Neutrophil (primary cell): ENCODE results near the gene ADAMTS2.
"Not testable (repeated sequence)": the region's sequence is repeated elsewhere in the genome, so short reads cannot be mapped to it uniquely, and the experiment has no call there.

Experiments
- H3K27ac ChIP-seq: fragments of 200-600 bp; sonication (generic); 2 replicates; pipeline ENCODE4 v1.5.1; 2016; ENCODE audit warnings: mild to moderate bottlenecking, moderate library complexity
- H3K27me3 ChIP-seq: fragments of 200-600 bp; sonication (generic); 2 replicates; pipeline ENCODE4 v1.6.0; 2016; ENCODE audit warnings: mild to moderate bottlenecking
- H3K36me3 ChIP-seq: fragments of 200-600 bp; sonication (generic); 2 replicates; pipeline ENCODE4 v1.5.1; 2017
- H3K4me1 ChIP-seq, 2 experiments: fragments of 200-600 bp in 1 of 2; sonication (generic) in 1 of 2; 1 replicate in 1 of 2; 2 replicates in 1 of 2; pipeline versions ENCODE4 v1.5.1 to v1.6.1; 2013 to 2016; ENCODE audit warnings: low read depth in 1 of 2, low read length in 1 of 2, mild to moderate bottlenecking in 1 of 2, moderate library complexity in 1 of 2; ENCODE audit not compliant: control insufficient read depth in 1 of 2, insufficient read depth in 1 of 2
- H3K4me3 ChIP-seq, 2 experiments: fragments of 200-600 bp in 1 of 2; sonication (generic) in 1 of 2; 1 replicate in 1 of 2; 2 replicates in 1 of 2; pipeline ENCODE4 v1.5.1; 2013 to 2016; ENCODE audit warnings: low read depth in 1 of 2, low read length in 1 of 2, mild to moderate bottlenecking in 1 of 2, moderate library complexity in 1 of 2
- H3K9me3 ChIP-seq: fragments of 200-600 bp; sonication (generic); 2 replicates; pipeline ENCODE4 v1.5.1; 2016
- CTCF ChIP-seq: fragments of 200-600 bp; sonication (generic); IDR thresholded peaks from 2 replicates; pipeline ENCODE4 v1.5.1; 2016; ENCODE audit warnings: antibody characterized with exemption

The ADAMTS2 gene

DNA sequence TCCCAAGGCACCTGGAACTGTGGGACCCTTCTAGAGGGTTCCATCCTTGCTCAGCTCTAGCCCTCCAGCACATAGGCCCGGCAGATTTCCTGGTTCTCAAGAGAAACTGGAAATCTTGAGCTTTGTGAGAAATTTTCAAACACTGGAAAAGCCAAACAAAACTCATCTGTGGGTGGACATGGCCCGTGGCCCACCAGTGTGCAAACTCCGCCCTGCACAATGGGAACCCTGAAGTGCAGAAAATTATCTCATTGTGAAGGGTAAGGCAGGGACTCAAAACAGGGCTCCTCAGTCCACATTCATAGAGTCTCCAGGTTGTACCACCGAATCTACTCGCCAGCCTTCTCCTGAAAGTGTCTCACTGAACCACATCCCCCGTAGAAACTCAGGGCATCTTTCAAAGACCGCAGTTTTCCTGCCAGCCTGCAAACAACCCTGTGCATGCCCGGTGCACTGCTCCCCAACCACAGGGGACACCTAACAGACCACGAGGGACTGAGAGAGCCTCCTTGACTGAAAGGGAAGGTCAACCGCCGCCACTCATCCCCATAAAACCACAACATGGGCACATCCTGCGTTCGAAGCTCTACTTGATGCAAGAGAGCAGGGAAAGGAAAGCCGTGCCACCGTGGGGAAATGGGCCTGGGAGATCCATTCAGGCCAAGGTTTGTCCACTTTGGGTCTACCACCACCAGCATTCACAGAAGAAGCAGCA lies 18.1 kb downstream of the ADAMTS2 start:
- no peak for TF ChIP-seq CTCF
- H3K9me3 ChIP-seq, result no peaks in the 10 kb centered on the region
- H3K27me3 ChIP-seq, result peaks cover 14% of the 10 kb centered on the region
- no peaks in the 10 kb centered on the region for H3K4me1 ChIP-seq
- H3K27ac ChIP-seq, result no peak overlapping the region
- no peak overlapping the region for H3K4me3 ChIP-seq
- no peaks in the 10 kb centered on the region for H3K36me3 ChIP-seq

- Histone ChIP-seq H3K9me3 (no peaks in the 10 kb centered on the region), H3K4me1 (no peaks in the 10 kb centered on the region), H3K4me3 (no peak overlapping the region), H3K36me3 (no peaks in the 10 kb centered on the region), H3K27me3 (peaks cover 14% of the 10 kb centered on the region), H3K27ac (no peak overlapping the region)
- TF ChIP-seq CTCF, result no peak
Observed at GRCh38 chr5:179326122-179326927, 18.9 kb downstream of the ADAMTS2 start.

GRCh38 chr5:179325296-179326031 lies 19.8 kb downstream of the ADAMTS2 start:
- Histone ChIP-seq H3K27me3 (peaks cover 14% of the 10 kb centered on the region), H3K4me1 (no peaks in the 10 kb centered on the region), H3K4me3 (no peak overlapping the region), H3K36me3 (no peaks in the 10 kb centered on the region), H3K9me3 (no peaks in the 10 kb centered on the region), H3K27ac (no peak overlapping the region)
- TF ChIP-seq CTCF, result no peak

GRCh38 chr5:179324760-179325295 lies 20.4 kb downstream of the ADAMTS2 start:
- no peak for TF ChIP-seq CTCF
- Histone ChIP-seq H3K27ac (no peak overlapping the region), H3K36me3 (no peaks in the 10 kb centered on the region), H3K27me3 (peaks cover 14% of the 10 kb centered on the region), H3K4me1 (no peaks in the 10 kb centered on the region), H3K4me3 (no peak overlapping the region), H3K9me3 (no peaks in the 10 kb centered on the region)

- not testable (repeated sequence) for H3K4me3 ChIP-seq, H3K4me1 ChIP-seq
Observed at GRCh38 chr5:179324316-179324715, 20.9 kb downstream of the ADAMTS2 start.

More at GRCh38 chr5:179324316-179324715, 20.9 kb downstream of the ADAMTS2 start:
- H3K27me3 ChIP-seq, result peaks cover 14% of the 10 kb centered on the region
- not testable (repeated sequence) for H3K27ac ChIP-seq, H3K9me3 ChIP-seq, H3K36me3 ChIP-seq
